Measurements from ENCODE around the gene CAMK2D.

GRCh38 chr4:113727802-113728201, 33.7 kb downstream of the CAMK2D start:
- no peak for TF ChIP-seq POLR2A (IDR thresholded peaks at IDR 0.05; ENCODE audit: low read depth, low read length)
- no peak for TF ChIP-seq TAF1 (IDR thresholded peaks at IDR 0.05; ENCODE audit: low read depth, low read length)
- TF ChIP-seq POLR2AphosphoS5 (IDR thresholded peaks at IDR 0.05; ENCODE audit: low read depth, low read length) = no peak
